Hematopoietic multipotent progenitor cell treated with erythropoietin and hydrocortisone succinate and interleukin-3 and kit ligand, for 8 days (in vitro differentiated cells): ENCODE data around the gene KIAA0319L.

Experiments used
- DNase-seq: peaks from one replicate; pipeline ENCODE4 v3.0.0-alpha.2; 2015

The KIAA0319L gene

GRCh38 chr1:35535243-35535642 lies 22.0 kb downstream of the KIAA0319L start:
- no peak for DNase-seq

GRCh38 chr1:35533586-35533985 lies 23.6 kb downstream of the KIAA0319L start:
- DNase-seq: peak; percentile 86

- no peak for DNase-seq
Measured at GRCh38 chr1:35532497-35533223, 24.5 kb downstream of the KIAA0319L start.

DNA sequence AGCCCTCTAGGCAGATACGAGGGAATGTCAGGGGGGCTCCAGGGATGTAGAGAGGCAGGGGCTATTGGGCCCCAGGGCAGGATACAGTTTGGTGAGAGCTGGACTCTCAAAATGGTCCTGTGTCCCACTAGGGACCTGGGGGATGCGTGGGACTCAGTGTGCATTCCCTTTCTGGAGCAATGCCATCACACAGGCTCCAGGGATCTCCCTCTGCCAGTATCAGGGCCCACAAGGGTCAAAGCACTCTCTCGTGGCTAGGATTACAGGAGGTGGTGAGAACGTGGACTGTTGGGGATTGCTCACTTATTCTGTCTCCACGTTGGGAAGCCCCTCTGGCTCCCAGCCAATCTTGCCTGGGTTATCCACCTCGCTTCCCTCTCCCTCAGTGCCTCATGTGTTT lies 25.8 kb downstream of the KIAA0319L start:
- no peak for DNase-seq

- DNase-seq: no peak
Measured at GRCh38 chr1:35530946-35531345, 26.3 kb downstream of the KIAA0319L start.

GRCh38 chr1:35530168-35530567 lies 27.0 kb downstream of the KIAA0319L start:
- no peak for DNase-seq

- no peak for DNase-seq
Measured at GRCh38 chr1:35524106-35524505, 33.1 kb downstream of the KIAA0319L start.

DNA sequence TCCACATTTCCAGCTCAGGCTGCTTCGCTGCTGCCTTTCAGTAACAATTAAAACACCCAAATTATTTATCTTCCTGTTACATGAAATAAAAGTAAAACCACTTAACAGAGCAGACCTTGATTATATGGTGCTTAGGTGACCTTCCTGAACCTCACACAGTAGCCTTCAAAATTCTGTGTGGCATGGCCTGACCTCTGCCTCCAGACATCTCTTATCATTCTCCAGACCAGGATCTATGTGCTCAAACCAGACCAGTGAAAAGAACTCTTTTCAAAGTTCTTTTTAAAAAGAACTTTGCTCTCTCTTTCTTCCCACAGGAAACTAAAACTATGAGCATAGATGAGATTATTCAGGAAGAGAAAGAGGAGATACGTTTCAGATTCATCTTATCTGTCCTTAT lies 37.8 kb downstream of the KIAA0319L start:
- no peak for DNase-seq

DNA sequence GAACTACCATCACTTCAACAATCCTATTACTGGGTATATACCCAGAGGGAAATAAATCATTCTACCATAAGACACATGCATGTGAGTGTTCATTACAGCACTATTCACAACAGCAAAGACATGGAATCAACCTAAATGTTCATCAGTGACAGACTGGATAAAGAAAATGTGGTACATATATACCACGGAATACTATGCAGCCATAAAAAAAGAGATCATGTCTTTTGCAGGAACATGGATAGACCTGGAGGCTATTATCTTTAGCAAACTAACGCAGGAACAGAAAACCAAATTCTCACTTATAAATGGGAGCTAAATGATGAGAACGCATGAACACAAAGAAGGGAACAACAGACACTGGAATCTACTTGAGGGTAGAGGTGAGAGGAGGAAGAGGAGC lies 39.0 kb downstream of the KIAA0319L start:
- DNase-seq: no peak

DNA sequence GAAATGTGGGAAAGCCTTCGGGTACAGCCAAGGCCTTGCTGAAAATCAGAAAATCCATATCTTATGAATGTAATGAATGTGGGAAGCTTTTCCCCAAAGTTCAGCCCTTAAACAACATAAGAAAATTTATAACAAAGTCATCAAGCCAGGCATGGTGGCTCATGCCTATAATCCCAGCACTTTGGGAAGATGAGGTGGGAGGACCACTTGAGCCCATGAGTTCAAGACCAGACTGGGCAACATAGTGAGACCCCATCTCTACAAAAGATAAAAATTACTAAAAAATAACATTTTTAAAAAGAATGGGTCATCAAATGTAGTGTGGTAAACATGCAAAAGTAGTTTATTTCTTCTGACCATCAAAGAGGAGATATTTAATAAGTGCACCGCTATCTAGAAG lies 45.9 kb downstream of the KIAA0319L start:
- DNase-seq: no peak

DNA sequence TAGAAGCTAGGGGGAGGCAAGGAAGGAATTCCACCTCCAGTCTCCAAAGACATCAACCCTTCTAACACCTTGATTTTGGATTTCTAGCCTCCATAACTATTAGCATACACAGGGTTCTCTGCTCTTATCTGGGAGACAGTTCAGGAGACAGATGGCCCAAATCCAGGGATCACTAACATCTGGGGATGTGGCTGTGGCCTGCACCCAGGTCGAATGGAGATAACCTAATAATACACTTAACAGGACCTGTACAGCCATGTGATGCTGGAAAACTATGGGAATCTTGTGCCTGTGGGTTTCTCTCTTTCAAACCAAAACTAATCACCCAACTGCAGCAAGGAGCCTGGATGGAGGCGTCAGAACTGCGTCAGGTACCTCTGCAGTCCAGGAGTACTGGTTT lies 47.6 kb downstream of the KIAA0319L start:
- DNase-seq: peak; percentile 35

- no peak for DNase-seq
Measured at GRCh38 chr1:35507947-35508346, 49.3 kb downstream of the KIAA0319L start.

- DNase-seq: peak; percentile 78
Measured at GRCh38 chr1:35506960-35507912, 50.0 kb downstream of the KIAA0319L start.

DNA sequence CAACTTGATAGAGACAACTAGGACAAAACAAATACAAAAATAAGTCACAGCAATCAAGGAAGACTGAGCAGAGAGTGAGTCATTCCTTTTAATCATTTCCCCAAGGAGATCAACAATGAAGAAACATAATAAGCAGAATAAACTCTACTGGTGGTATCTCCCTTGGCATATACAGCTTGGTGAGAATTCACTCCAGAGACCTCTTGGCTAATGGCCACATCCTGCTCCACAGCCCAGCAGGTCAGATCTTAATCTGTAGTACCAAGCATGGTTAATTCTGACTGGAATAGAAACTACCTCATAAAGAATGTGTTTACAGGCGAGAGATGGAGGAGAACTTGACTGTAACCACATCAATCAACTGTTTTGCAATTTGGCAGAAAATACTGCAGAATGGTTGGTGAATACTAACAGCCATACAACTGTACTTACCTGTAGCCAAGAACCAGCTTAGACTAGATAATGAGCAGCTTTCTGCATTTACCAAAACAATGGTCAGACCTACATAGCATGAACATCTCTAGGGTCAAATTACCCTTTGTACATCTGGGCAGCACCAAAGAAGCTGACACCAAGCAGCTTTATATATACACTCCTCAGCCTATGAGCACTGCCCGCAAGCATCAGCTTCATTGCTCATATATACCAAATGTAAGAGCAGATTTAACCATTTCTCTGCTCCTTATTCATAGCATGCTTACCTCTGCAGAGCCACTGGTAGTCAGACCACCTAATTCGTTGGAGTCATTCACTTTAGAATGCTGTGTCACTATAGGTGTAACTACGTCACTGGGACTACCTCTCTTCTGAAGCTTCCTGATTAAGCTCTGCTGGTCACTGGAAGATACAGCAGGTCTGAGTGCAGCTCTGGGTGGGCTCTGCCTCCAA lies 51.0 kb downstream of the KIAA0319L start:
- peak; percentile 80 for DNase-seq

DNA sequence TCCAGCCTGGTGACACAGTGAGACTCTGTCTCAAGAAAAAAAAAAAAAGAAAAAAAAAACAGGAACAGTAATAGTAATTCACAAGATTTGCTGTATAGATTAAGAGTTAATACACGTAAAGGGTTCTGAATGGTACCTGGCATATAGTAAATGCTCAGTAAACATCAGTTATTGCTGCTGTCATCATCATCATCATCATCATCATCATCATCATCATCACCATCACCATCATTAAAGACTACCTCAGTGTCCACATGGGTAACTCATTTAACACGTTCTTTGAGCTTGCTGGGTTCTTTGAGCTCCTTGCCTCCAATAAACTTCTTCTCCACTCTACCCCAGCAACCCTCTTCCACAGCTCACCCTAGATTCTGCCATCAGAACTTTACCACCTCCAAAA lies 55.0 kb downstream of the KIAA0319L start:
- no peak for DNase-seq

- no peak for DNase-seq
Measured at GRCh38 chr1:35500439-35500838, 56.8 kb downstream of the KIAA0319L start.

DNA sequence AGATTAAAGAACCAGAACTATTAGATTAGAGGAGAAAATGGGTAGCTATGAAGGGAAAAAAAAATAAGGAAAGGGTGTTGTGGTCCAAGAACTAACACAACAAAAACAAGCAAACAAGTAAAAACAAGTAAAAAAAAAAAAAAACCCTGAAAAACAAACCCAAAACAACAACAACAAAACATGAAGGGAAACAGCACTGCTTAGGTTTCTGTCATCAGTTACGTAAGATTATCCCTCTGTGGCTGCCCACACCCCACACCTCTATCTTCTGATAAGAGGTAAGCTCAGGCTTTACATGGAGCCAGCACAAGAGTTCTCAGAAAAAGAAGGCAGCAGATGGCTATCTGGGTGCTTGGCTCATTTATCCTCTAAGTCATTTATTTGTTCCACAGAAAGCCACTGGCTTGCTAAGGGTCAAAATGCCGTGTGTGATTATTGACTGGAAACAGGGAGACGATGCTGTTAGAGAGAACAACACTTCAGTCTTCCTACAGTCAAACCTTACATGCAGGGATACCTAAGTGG lies 57.5 kb downstream of the KIAA0319L start:
- DNase-seq: peak; percentile 97

DNA sequence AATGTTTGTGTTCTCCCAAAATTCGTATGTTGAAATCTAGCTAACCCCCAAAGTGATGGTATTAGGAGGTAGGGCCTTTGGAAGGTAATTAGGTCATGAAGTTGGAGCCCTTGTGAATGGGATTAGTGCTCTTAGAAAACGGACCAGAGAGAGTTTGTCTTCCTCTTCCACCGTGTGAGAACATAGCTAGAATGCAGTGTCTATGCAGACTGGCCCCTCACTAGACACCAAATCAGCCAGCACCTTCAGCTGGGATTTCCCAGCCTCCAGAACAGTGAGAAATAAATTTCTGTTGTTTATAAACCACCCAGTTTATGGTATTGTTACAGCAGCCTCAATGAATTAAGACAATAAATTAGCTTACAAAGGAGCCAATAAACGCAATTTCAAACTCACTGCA lies 58.0 kb downstream of the KIAA0319L start:
- DNase-seq: no peak

- no peak for DNase-seq
Measured at GRCh38 chr1:35497571-35497970, 59.6 kb downstream of the KIAA0319L start.

DNA sequence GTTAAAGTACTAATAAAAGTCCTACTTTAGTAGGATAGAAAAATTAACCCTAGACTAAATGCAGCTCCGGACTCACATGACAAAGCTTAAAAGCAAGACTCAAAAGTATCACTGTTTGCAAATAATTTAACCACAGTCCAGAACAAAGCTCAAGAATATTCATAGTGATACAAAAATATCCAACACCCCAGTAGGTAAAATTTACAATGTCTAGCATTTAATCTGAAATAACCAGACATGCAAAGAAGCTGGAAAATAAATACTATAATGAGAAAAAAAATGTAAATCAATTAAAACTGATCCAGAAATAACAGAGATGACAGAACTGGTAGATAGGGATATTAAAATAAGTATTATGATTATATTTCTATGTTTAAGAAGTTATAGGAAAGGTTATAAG lies 67.0 kb downstream of the KIAA0319L start:
- no peak for DNase-seq

DNA sequence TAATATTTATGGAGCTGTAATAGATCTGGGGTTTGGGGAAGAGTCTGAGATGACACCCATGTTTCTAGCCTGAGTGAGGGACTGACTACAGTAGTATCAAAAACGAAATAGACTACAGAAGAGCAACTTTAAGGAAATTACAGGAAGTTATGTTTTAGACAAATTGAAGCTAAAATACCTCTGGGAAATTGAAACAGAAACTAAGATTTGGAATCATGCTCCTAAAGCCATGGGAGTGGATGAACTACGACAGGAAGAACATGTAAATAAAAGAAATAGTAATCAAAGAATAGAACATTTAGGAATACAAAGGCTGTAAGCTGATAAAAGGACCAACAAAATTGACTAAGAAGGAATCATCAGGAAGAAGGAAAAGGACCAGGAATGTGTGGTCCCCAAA lies 68.9 kb downstream of the KIAA0319L start:
- DNase-seq: no peak

GRCh38 chr1:35486858-35487408 lies 70.3 kb downstream of the KIAA0319L start:
- no peak for DNase-seq
